Islet precursor cell (in vitro differentiated cells): ENCODE results near the gene PMM1.
"Not testable (repeated sequence)": the region's sequence is repeated elsewhere in the genome, so short reads cannot be mapped to it uniquely, and the experiment has no call there.

Experiments
- DNase-seq: peaks from one replicate; pipeline ENCODE4 v3.0.0-alpha.2; 2018

PMM1 gene

GRCh38 chr22:41562461-41562860 lies 27.2 kb downstream of the PMM1 start:
- no peak for DNase-seq

GRCh38 chr22:41561788-41562187 lies 27.9 kb downstream of the PMM1 start:
- DNase-seq, result no peak

- DNase-seq, result peak; percentile 86
Observed at GRCh38 chr22:41561335-41561734, 28.3 kb downstream of the PMM1 start.

GRCh38 chr22:41560095-41560471 lies 29.6 kb downstream of the PMM1 start:
- peak; percentile 81 for DNase-seq

- DNase-seq, result not testable (repeated sequence)
Observed at GRCh38 chr22:41558241-41558630, 31.4 kb downstream of the PMM1 start.

- DNase-seq, result no peak
Observed at GRCh38 chr22:41557401-41558240, 32.0 kb downstream of the PMM1 start.

GRCh38 chr22:41556561-41556960 lies 33.1 kb downstream of the PMM1 start:
- no peak for DNase-seq

- no peak for DNase-seq
Observed at GRCh38 chr22:41555325-41555982, 34.2 kb downstream of the PMM1 start.

- DNase-seq, result no peak
Observed at GRCh38 chr22:41551877-41552582, 37.6 kb downstream of the PMM1 start.

- no peak for DNase-seq
Observed at GRCh38 chr22:41550952-41551491, 38.6 kb downstream of the PMM1 start.

GRCh38 chr22:41548830-41549211 lies 40.8 kb downstream of the PMM1 start:
- DNase-seq, result no peak

- DNase-seq, result no peak
Observed at GRCh38 chr22:41544671-41545476, 44.8 kb downstream of the PMM1 start.

GRCh38 chr22:41543854-41544670 lies 45.6 kb downstream of the PMM1 start, which contains the start of gene POLR3H:
TSS of gene POLR3H (minus strand) at chr22:41544470. CDS start at chr22:41544101, 369 bp downstream.
- peak; percentile 99 for DNase-seq

GRCh38 chr22:41542224-41542623 lies 47.4 kb downstream of the PMM1 start:
- DNase-seq, result no peak

GRCh38 chr22:41541484-41541883 lies 48.2 kb downstream of the PMM1 start:
- no peak for DNase-seq

- no peak for DNase-seq
Observed at GRCh38 chr22:41540365-41540764, 49.3 kb downstream of the PMM1 start.

- DNase-seq, result no peak
Observed at GRCh38 chr22:41540006-41540315, 49.7 kb downstream of the PMM1 start.

- DNase-seq, result no peak
Observed at GRCh38 chr22:41539146-41540005, 50.3 kb downstream of the PMM1 start.

GRCh38 chr22:41538583-41538982 lies 51.1 kb downstream of the PMM1 start:
- no peak for DNase-seq

- no peak for DNase-seq
Observed at GRCh38 chr22:41537203-41537602, 52.4 kb downstream of the PMM1 start.

- peak; percentile 81 for DNase-seq
Observed at GRCh38 chr22:41535244-41535643, 54.4 kb downstream of the PMM1 start.
